22Rv1 (cell line): ENCODE data around the gene ST8SIA6.

Source experiments
- ZFX ChIP-seq: fragments of 450-650 bp; IDR thresholded peaks from 2 replicates; pipeline ENCODE4 v1.6.1; 2017; ENCODE audit warnings: antibody characterized with exemption, borderline replicate concordance
- TF ChIP-seq, protein P1 (sequence below): fragments of 450-650 bp; IDR thresholded peaks from 2 replicates; pipeline ENCODE4 v1.5.1; 2017; ENCODE audit warnings: mild to moderate bottlenecking

DNA sequence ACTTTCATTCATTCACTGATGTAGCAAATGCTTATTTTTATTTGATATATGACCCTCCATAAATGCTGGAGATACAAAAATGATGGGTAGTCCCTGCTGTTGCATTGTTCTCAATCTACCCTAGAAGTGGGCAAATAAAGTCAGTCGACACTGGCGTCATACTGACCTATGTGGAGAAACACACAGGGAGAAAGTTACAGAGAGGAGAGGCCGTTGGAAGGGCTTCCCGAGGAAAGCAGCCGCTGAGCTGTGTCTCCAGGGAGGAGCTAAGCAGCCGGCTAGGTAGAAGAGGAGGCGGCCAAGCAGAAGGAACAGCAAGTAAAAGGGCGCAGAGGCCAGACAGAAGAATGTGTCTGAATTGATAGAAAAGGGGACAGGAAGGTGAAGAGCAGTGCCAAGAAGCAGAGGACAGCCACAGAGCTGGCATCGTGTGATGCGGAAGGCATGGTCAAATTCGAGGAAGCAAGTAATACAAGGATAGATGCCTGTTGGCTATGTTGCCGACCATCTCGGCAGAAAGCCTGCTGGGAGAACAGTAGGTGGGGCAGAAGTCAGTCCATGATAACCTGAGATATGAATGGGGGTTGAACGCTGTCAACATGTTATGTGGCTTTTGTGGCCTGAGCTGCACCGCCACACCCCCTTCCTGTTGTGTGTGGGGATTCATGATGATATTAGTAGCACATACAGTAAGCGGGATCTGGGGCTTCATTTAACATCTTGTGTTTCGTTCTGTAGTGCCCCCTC is 25.9 kb downstream of the ST8SIA6 start:
- TF ChIP-seq, protein P1, sequence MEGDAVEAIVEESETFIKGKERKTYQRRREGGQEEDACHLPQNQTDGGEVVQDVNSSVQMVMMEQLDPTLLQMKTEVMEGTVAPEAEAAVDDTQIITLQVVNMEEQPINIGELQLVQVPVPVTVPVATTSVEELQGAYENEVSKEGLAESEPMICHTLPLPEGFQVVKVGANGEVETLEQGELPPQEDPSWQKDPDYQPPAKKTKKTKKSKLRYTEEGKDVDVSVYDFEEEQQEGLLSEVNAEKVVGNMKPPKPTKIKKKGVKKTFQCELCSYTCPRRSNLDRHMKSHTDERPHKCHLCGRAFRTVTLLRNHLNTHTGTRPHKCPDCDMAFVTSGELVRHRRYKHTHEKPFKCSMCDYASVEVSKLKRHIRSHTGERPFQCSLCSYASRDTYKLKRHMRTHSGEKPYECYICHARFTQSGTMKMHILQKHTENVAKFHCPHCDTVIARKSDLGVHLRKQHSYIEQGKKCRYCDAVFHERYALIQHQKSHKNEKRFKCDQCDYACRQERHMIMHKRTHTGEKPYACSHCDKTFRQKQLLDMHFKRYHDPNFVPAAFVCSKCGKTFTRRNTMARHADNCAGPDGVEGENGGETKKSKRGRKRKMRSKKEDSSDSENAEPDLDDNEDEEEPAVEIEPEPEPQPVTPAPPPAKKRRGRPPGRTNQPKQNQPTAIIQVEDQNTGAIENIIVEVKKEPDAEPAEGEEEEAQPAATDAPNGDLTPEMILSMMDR: no peak
- TF ChIP-seq ZFX: no peak
